ENCODE data around the gene RFX8. TPM values are rescaled to one million over a fixed set of nuclear protein-coding genes. Genes with fewer than 3 reads are reported as not detected.

The RFX8 gene
- total RNA-seq, 2 donors from 2014 or later, result 0.44 TPM; not detected in 1

DNA sequence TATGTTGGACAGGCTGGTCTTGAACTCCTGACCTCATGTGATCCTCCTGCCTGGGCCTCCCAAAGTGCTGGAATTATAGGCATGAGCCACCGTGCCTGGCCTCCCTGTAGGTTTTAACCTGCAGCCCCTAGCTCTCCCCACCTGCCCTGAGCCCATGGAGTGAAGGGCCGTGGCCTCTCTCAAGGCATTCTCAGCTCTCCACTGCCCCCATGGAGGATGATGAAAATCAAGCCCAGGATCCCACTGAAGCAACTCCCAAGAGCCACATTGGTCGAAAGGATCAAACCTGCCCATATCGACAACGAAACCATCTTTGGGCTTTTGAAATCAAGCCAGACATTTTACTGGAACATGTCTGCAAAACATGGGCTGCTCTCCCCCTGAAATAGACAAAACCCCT, 65.2 kb downstream of the RFX8 start:
- Mint-ChIP-seq H3K27me3 (peaks cover 25% of the 10 kb centered on the region), H3K4me1 (peaks cover 5% of the 10 kb centered on the region), H3K27ac (peak overlapping the region; percentile 60), H3K36me3 (ENCODE audit: low read depth) (peaks cover 6% of the 10 kb centered on the region), H3K4me3 (no peak overlapping the region)
- no peak for DNase-seq
- no peak for ATAC-seq
- H3K9me3 ChIP-seq (ENCODE audit: control insufficient read depth, low read length, poor library complexity, severe bottlenecking), result peaks cover under 1% of the 10 kb centered on the region

DNA sequence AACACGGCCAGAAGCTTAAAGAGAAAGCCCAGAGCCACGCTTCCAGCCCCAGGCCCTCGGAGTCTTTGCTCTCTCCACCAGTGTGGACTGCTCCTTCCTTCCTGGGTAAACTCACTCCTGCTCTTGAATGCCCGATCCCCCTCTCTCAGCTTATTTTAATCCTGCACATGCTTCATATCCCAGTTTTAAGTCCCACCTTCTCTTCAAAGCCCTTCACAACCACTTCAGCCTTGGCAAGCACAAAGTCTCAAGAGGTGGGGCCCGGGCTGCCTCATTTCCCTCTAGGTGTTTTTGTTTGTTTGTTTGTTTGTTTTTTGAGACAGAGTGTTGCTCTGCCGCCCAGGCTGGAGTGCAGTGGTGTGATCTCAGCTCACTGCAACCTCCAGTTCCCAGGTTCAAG, 66.0 kb downstream of the RFX8 start:
- Mint-ChIP-seq H3K4me1 (peaks cover 5% of the 10 kb centered on the region), H3K4me3 (no peak overlapping the region), H3K27ac (peak overlapping the region; percentile 60), H3K27me3 (peaks cover 25% of the 10 kb centered on the region), H3K36me3 (ENCODE audit: low read depth) (peaks cover 6% of the 10 kb centered on the region)
- no peak for ATAC-seq
- H3K9me3 ChIP-seq (ENCODE audit: control insufficient read depth, low read length, poor library complexity, severe bottlenecking), result no peaks in the 10 kb centered on the region
- no peak for DNase-seq

DNA sequence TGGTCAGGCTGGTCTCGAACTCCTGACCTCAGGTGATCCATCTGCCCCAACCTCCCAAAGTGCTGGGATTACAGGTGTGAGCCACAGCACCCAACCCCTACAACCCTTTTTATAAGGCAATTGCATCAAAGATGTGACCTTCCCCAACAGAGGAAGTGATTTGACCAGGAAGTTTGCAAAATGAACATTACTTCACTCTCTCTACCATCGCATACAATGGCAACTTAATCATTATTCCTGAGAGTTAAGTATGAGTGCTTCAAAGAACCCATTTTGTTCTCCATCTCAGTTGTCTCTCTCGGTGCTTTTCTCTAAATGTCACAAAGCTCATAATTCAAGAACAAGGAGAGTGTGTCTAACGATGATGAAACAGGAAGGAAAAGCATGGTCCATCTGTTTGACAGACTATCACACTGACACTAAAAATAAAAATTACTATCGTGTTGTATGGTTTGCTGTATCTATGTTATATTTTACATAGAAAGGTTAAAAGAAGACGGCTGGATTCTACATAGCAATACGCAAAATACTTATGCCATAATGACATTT, 69.5 kb downstream of the RFX8 start:
- no peaks in the 10 kb centered on the region for H3K9me3 ChIP-seq (ENCODE audit: control insufficient read depth, low read length, poor library complexity, severe bottlenecking)
- ATAC-seq (no peak), DNase-seq (no peak)
- Mint-ChIP-seq H3K4me1 (peaks cover 4% of the 10 kb centered on the region), H3K4me3 (peak overlapping the region; percentile 45), H3K27me3 (peaks cover 40% of the 10 kb centered on the region), H3K36me3 (ENCODE audit: low read depth) (peaks cover 6% of the 10 kb centered on the region), H3K27ac (no peak overlapping the region)

DNA sequence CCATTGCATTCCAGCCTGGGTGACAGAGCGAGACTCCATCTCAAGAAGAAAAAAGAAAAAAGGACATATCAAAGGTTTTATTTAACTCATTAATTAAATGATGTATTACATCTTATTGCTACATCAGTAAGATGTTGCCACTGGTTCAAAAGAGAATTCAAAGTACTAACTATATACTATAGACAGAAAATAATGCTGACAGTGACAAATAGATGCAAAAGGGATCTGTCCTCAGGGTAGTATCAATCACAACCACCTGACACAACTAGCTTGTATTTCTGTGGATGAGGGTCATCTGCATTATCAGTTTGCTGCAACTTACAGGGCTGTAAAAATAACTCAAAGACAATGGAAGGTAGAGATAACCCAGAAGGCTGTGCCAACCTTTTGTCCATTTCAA, 71.2 kb downstream of the RFX8 start:
- Mint-ChIP-seq H3K4me3 (no peak overlapping the region), H3K27ac (no peak overlapping the region), H3K36me3 (ENCODE audit: low read depth) (no peaks in the 10 kb centered on the region), H3K4me1 (peaks cover 5% of the 10 kb centered on the region), H3K27me3 (peaks cover 52% of the 10 kb centered on the region)
- no peaks in the 10 kb centered on the region for H3K9me3 ChIP-seq (ENCODE audit: control insufficient read depth, low read length, poor library complexity, severe bottlenecking)
- DNase-seq, result no peak
- ATAC-seq, result no peak

DNA sequence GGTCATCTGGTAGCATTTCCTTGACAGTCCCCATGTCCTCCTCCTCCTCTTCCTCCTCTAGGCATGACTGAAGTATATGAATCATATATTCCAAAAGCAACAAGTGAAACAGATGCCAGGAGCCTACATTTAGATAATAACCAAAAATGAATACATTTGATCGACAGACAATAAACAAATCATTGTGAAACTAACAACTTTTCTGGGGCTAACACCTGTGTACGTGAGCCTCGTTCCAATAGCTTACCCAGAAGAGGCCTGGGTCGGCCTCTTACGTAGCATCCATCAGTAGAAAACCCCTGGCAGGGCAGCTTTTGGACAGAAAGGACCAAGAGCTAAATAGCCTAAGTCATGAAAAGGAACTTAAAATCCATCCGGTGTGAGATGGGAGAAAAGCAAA, 72.3 kb downstream of the RFX8 start:
- H3K9me3 ChIP-seq (ENCODE audit: control insufficient read depth, low read length, poor library complexity, severe bottlenecking), result no peaks in the 10 kb centered on the region
- Mint-ChIP-seq H3K36me3 (ENCODE audit: low read depth) (no peaks in the 10 kb centered on the region), H3K27me3 (peaks cover 59% of the 10 kb centered on the region), H3K4me1 (peaks cover 5% of the 10 kb centered on the region), H3K27ac (no peak overlapping the region), H3K4me3 (no peak overlapping the region)
- DNase-seq, result no peak
- no peak for ATAC-seq

DNA sequence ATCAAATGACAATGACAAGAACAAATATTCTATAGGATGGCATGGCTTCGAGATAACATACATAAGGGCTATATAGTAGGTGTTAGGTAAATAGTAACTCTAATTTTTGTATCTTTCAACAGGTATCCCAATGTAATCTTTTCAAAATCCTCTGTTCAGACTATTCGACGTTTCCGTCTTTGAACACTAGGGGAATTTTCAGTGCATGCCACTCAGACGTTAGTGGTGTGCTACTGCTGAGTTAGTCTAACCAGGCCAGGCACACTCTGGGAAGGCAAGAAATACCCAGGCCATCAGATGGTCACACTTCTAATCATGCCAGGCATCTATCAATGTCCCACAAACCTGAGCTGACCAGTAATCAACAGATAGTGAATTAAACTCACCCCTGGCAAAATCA, 73.0 kb downstream of the RFX8 start:
- peaks cover 65% of the 10 kb centered on the region for H3K27me3 Mint-ChIP-seq

DNA sequence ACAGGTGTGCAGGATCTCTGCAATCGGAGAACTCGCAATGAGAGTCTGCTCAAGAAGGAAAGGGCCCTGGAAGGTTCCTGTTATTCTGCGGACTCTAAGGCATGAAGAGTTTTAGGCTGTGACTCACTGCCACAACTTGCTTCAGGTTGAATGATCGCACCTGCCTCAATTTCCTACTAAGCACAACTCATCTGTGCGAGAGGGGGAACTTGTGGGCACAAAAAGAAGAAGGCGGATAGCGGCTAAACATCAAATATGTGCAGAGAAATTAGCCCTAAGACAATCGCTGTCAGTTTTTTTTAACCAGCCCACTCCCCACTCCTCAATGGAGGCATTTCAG, 73.6 kb downstream of the RFX8 start:
- peaks cover 66% of the 10 kb centered on the region for H3K27me3 Mint-ChIP-seq
- H3K36me3 Mint-ChIP-seq (ENCODE audit: low read depth), result no peaks in the 10 kb centered on the region
- no peak overlapping the region for H3K27ac Mint-ChIP-seq
- no peaks in the 10 kb centered on the region for H3K9me3 ChIP-seq (ENCODE audit: control insufficient read depth, low read length, poor library complexity, severe bottlenecking)
- DNase-seq, result no peak
- no peak overlapping the region for H3K4me3 Mint-ChIP-seq
- peak; percentile 48 for ATAC-seq
- H3K4me1 Mint-ChIP-seq, result peaks cover 5% of the 10 kb centered on the region

More for the DNA sequence above, 73.0 kb downstream of the RFX8 start:
- DNase-seq, result no peak
- no peaks in the 10 kb centered on the region for H3K9me3 ChIP-seq (ENCODE audit: control insufficient read depth, low read length, poor library complexity, severe bottlenecking)
- no peak overlapping the region for H3K4me3 Mint-ChIP-seq
- no peak for ATAC-seq
- H3K36me3 Mint-ChIP-seq (ENCODE audit: low read depth), result no peaks in the 10 kb centered on the region
- H3K4me1 Mint-ChIP-seq, result peaks cover 5% of the 10 kb centered on the region
- H3K27ac Mint-ChIP-seq, result no peak overlapping the region

DNA sequence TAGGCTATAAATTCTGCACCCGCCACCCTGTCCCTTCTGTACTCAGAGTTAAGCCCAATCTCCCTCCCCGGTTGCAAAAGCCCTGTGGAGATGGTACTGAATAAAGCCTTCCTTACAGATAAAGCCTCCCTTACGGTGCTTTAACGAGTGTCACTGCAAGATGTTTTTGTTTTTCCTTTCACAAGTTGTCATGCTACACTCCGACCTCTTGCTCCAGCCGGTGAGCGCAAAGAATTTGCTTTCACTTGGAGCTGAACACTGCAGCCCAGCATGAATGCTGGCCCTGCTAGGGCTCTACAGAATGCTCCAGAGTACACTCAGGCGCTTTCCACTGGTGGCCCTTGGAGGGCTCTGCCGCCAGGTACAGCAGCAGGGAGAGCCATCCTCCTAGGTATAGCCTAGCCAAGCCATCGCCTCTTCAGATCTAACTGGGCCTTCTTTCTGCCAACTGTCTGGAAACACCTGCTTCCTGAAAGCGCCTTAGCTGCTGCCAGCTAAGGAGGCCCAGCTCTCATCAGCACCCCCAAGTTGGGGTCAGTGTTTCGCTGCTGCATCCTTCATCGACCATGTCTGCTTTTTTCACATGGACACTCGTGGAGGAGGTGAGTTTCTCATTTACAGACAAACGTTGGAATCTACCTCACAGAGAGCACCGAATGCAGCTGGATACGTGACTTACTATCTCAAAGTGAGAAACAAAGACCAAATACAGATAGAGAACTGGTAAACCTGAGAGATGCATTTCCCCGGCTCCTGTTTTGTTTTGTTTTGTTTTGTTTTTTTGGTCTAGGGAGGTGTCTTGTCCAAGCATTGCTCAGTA, 74.2 kb downstream of the RFX8 start:
- H3K4me3 Mint-ChIP-seq, result no peak overlapping the region
- peaks cover 3% of the 10 kb centered on the region for H3K4me1 Mint-ChIP-seq
- no peak for DNase-seq
- peaks cover 69% of the 10 kb centered on the region for H3K27me3 Mint-ChIP-seq
- H3K36me3 Mint-ChIP-seq (ENCODE audit: low read depth), result no peaks in the 10 kb centered on the region
- no peak overlapping the region for H3K27ac Mint-ChIP-seq
- peak; percentile 18 for ATAC-seq
- no peaks in the 10 kb centered on the region for H3K9me3 ChIP-seq (ENCODE audit: control insufficient read depth, low read length, poor library complexity, severe bottlenecking)

DNA sequence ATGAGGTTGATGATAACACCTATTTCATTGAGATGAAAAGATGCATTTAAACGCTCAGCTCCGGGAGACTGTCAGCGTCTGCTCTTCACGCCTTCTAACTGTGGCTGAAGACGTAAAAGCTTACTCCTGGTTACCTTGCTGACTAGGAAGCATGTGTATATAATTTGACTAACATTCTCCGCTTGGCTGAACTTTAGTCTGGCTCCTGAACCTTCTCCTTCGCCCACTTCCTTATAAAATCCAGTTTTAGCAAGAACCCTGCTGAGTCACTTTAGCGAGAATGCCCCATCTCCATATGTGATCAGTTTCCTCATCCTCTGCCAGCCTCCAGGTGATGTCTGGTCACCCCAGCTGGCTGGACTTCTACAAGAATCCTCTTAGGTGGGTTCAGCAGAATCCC, 74.9 kb downstream of the RFX8 start:
- Mint-ChIP-seq H3K27me3 (peaks cover 69% of the 10 kb centered on the region), H3K4me3 (no peak overlapping the region), H3K4me1 (peaks cover 3% of the 10 kb centered on the region), H3K27ac (no peak overlapping the region), H3K36me3 (ENCODE audit: low read depth) (no peaks in the 10 kb centered on the region)
- H3K9me3 ChIP-seq (ENCODE audit: control insufficient read depth, low read length, poor library complexity, severe bottlenecking), result no peaks in the 10 kb centered on the region
- DNase-seq, result no peak
- ATAC-seq, result no peak

DNA sequence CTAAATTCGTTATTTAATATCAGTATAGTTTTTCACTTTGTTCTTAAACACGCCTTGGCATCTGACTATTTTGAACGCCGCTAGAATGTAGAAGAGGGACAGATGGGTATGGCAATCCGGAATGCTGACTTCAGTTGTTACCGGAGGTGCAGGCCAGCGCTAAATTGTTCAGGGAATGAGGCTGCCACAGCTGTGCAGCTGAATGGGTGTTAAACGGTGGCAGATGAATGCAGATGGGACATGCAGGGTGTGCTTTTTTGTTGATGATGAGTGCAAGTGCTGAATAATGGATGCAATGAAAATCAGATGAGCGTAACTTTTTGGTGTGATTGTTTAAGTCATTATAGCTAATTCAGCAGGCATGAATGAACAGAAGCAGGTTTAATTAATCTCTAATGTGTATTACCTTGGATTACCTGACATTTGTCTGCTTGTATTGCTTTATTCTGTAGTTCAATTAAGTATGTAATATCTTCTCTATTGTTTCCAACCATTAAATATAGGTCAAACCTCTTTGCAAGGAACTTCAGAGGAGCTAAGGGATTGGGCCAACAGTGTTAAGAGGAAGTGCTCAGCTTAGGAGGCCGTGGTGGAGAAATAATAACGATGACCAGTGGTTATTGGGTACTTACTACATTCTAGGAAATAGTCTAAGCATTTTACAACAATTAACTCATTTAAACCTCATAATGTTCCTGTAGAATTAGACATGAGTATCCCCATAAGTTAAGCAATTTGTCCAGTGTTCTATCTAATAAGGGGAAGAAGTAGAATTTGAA, 75.7 kb downstream of the RFX8 start:
- Mint-ChIP-seq H3K4me1 (peaks cover 5% of the 10 kb centered on the region), H3K27me3 (peaks cover 75% of the 10 kb centered on the region), H3K4me3 (no peak overlapping the region), H3K36me3 (ENCODE audit: low read depth) (no peaks in the 10 kb centered on the region), H3K27ac (no peak overlapping the region)
- ATAC-seq (no peak), DNase-seq (no peak)
- no peaks in the 10 kb centered on the region for H3K9me3 ChIP-seq (ENCODE audit: control insufficient read depth, low read length, poor library complexity, severe bottlenecking)

DNA sequence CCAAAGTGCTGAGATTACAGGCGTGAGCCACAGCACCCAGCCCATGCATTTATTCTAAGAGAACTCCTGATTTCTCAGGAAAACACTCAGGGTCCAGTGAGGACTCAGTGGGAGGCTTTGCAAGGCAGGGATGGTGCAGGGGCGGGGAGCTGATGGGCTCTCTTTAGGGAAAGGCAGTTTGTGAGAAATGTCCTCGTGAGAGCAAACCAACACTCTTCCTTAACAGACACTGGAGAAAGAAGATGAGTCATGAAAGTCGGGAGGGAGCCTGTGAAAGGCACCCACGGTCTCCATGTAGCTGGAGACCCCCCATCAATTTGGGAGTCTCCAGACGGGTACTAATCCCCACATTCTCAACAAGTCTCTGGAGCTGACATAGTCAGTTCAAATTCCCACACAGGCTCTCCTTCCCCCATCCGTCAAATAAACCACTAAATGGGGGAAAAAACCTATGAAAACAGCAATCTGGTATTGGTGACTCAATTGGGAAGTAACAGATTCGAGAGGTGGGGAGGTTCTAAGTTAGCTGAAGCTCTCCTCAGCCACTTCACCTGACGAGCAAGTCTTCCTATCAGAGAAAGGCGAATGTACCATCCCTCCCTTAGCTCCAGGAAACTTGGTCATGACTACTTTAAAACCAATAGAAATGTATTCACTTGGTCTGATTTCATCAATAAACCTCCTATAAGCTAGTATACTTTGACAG, 76.6 kb downstream of the RFX8 start:
- peaks cover 5% of the 10 kb centered on the region for H3K4me1 Mint-ChIP-seq
- ATAC-seq, result no peak

DNA sequence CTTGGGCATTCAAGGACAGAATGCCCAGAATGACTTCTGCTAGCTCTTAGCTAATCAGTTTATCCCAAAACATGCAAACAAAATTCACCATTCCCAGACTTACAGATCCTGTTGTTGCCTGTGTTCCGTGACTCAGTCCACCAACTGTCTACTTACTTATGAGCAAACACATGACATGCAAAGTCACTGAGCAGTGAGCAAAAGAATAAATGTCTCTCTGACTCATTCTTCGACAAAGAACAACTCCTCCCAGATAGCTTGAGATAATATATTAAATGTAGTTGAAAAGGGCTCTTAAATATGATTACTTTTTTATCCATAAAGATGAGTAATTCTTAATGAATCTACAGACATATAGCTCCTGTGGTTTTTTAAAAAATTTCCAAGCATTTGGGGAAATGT, 78.6 kb downstream of the RFX8 start:
- Mint-ChIP-seq H3K4me3 (no peak overlapping the region), H3K27ac (no peak overlapping the region), H3K4me1 (peaks cover 5% of the 10 kb centered on the region), H3K36me3 (ENCODE audit: low read depth) (no peaks in the 10 kb centered on the region), H3K27me3 (peaks cover 69% of the 10 kb centered on the region)
- no peak for DNase-seq
- no peaks in the 10 kb centered on the region for H3K9me3 ChIP-seq (ENCODE audit: control insufficient read depth, low read length, poor library complexity, severe bottlenecking)
- ATAC-seq, result no peak

More for the DNA sequence above, 76.6 kb downstream of the RFX8 start:
- H3K9me3 ChIP-seq (ENCODE audit: control insufficient read depth, low read length, poor library complexity, severe bottlenecking), result no peaks in the 10 kb centered on the region
- no peak for DNase-seq
- H3K36me3 Mint-ChIP-seq (ENCODE audit: low read depth), result no peaks in the 10 kb centered on the region
- H3K27ac Mint-ChIP-seq, result no peak overlapping the region
- H3K27me3 Mint-ChIP-seq, result peaks cover 75% of the 10 kb centered on the region
- no peak overlapping the region for H3K4me3 Mint-ChIP-seq

Data from T-helper 17 cell (primary cell).